ENCODE data around the gene PACS2. TPM values are rescaled to one million over a fixed set of nuclear protein-coding genes. Genes with fewer than 3 reads are reported as not detected.

PACS2 gene
- total RNA-seq, 1 donor from 2014 or later, result 30.3 TPM

GRCh38 chr14:105420101-105420973 is 105.8 kb downstream of the PACS2 start:
- DNase-seq (ENCODE audit: low read depth in 2 of 2), result no peak

- DNase-seq (ENCODE audit: low read depth in 2 of 2), result no peak
Measured at GRCh38 chr14:105420974-105421674, 106.6 kb downstream of the PACS2 start.

- DNase-seq (ENCODE audit: low read depth in 2 of 2), result no peak
Measured at GRCh38 chr14:105421723-105422615, 107.4 kb downstream of the PACS2 start.

- DNase-seq (ENCODE audit: low read depth in 2 of 2), result no peak
Measured at GRCh38 chr14:105422695-105423487, 108.3 kb downstream of the PACS2 start.

- no peak for DNase-seq (ENCODE audit: low read depth in 2 of 2)
Measured at GRCh38 chr14:105423488-105424195, 109.1 kb downstream of the PACS2 start.

- no peak for DNase-seq (ENCODE audit: low read depth in 2 of 2)
Measured at GRCh38 chr14:105424861-105425260, 110.3 kb downstream of the PACS2 start.

GRCh38 chr14:105425823-105426247 is 111.3 kb downstream of the PACS2 start:
- no peak for DNase-seq (ENCODE audit: low read depth in 2 of 2)

- no peak for DNase-seq (ENCODE audit: low read depth in 2 of 2)
Measured at GRCh38 chr14:105426416-105427130, 112.0 kb downstream of the PACS2 start.

- DNase-seq (ENCODE audit: low read depth in 2 of 2), result no peak
Measured at GRCh38 chr14:105427412-105427811, 112.9 kb downstream of the PACS2 start.

- DNase-seq (ENCODE audit: low read depth in 2 of 2), result no peak
Measured at GRCh38 chr14:105427936-105428485, 113.5 kb downstream of the PACS2 start.

- peak in 1 of 2 donors; percentile 91 for DNase-seq (ENCODE audit: low read depth in 2 of 2)
Measured at GRCh38 chr14:105430042-105430441, 115.5 kb downstream of the PACS2 start.

- peak in 1 of 2 donors; percentile 87 for DNase-seq (ENCODE audit: low read depth in 2 of 2)
Measured at GRCh38 chr14:105430565-105430964, 116.0 kb downstream of the PACS2 start.

GRCh38 chr14:105431256-105431655 is 116.7 kb downstream of the PACS2 start:
- no peak for DNase-seq (ENCODE audit: low read depth in 2 of 2)

GRCh38 chr14:105432657-105433056 is 118.1 kb downstream of the PACS2 start:
- no peak for DNase-seq (ENCODE audit: low read depth in 2 of 2)

GRCh38 chr14:105433161-105433605 is 118.6 kb downstream of the PACS2 start:
- DNase-seq (ENCODE audit: low read depth in 2 of 2), result no peak

GRCh38 chr14:105436402-105436801 is 121.9 kb downstream of the PACS2 start:
- no peak for DNase-seq (ENCODE audit: low read depth in 2 of 2)

GRCh38 chr14:105436891-105437722 is 122.6 kb downstream of the PACS2 start:
- no peak for DNase-seq (ENCODE audit: low read depth in 2 of 2)
